Measurements from ENCODE around the gene CITED1.

GRCh38 chrX:72274526-72274925 lies 31.2 kb downstream of the CITED1 start:
- TF ChIP-seq CTCF (conservative IDR thresholded peaks at IDR 0.05; ENCODE audit: low read depth, low read length) (no peak), EZH2 (IDR thresholded peaks at IDR 0.05; ENCODE audit: low read length, unreplicated experiment) (no peak)

Measured in PC-3 (cell line).